Measurements from ENCODE around the gene SMPD3.

The SMPD3 gene

GRCh38 chr16:68380676-68381362, 67.5 kb downstream of the SMPD3 start:
- no peak overlapping the region for H3K9ac ChIP-seq
- H3K36me3 ChIP-seq = no peaks in the 10 kb centered on the region
- peaks cover 0 to 35% (median 0%) of the 10 kb centered on the region in 11 experiments; a peak in 4 of 22 replicates for H4K20me1 ChIP-seq
- TF ChIP-seq Cebpa-rat (IDR thresholded peaks at IDR 0.05) = no peak
- H3K4me3 ChIP-seq = no peak overlapping the region
- 0 out of 22 replicates have a peak overlapping the region, but pooled peaks of 1 of the 11 experiments have one; percentile 10 for H3K27ac ChIP-seq
- H3K27me3 ChIP-seq = peaks cover 0 to 17% (median 0%) of the 10 kb centered on the region in 11 experiments; a peak in 3 of 22 replicates
- peaks cover 26 to 49% (median 41%) of the 10 kb centered on the region in 10 experiments for H3K4me1 ChIP-seq
- no peaks in the 10 kb centered on the region for H3K9me3 ChIP-seq (replicated peaks in 1 of 11)
- no peak overlapping the region for H3K4me2 ChIP-seq

GRCh38 chr16:68380348-68380670, 68.0 kb downstream of the SMPD3 start:
- TF ChIP-seq Cebpa-rat (IDR thresholded peaks at IDR 0.05) = no peak
- Histone ChIP-seq H3K27me3 (peaks cover 0 to 21% (median 0%) of the 10 kb centered on the region in 11 experiments; a peak in 3 of 22 replicates), H3K4me2 (peak overlapping the region in 1 of 11 experiments; percentile 58; a peak in 1 of 22 replicates), H3K9me3 (replicated peaks in 1 of 11) (no peaks in the 10 kb centered on the region), H3K27ac (no peak overlapping the region), H3K4me1 (peaks cover 26 to 46% (median 40%) of the 10 kb centered on the region in 10 experiments), H3K9ac (no peak overlapping the region), H3K36me3 (no peaks in the 10 kb centered on the region), H3K4me3 (no peak overlapping the region), H4K20me1 (peaks cover 0 to 40% (median 0%) of the 10 kb centered on the region in 11 experiments; a peak in 4 of 22 replicates)

- H3K4me2 ChIP-seq = peak overlapping the region in 9 of 11 experiments; percentile 38 to 67 (median 57); a peak in 14 of 22 replicates
- no peak overlapping the region for H3K27ac ChIP-seq
Observed at GRCh38 chr16:68379472-68380347, 68.6 kb downstream of the SMPD3 start.

GRCh38 chr16:68378436-68379415, 69.6 kb downstream of the SMPD3 start:
- peak overlapping the region; percentile 38 to 75 (median 58) for H3K4me2 ChIP-seq
- H3K36me3 ChIP-seq = no peaks in the 10 kb centered on the region
- H3K27me3 ChIP-seq = peaks cover 0 to 34% (median 0%) of the 10 kb centered on the region in 11 experiments; a peak in 3 of 22 replicates
- peaks cover 14 to 33% (median 30%) of the 10 kb centered on the region in 10 experiments for H3K4me1 ChIP-seq
- no peak overlapping the region for H3K9ac ChIP-seq
- H3K9me3 ChIP-seq (replicated peaks in 1 of 11) = no peaks in the 10 kb centered on the region
- peaks cover 0 to 43% (median 0%) of the 10 kb centered on the region in 11 experiments; a peak in 5 of 22 replicates for H4K20me1 ChIP-seq
- no peak for TF ChIP-seq Cebpa-rat (IDR thresholded peaks at IDR 0.05)
- H3K4me3 ChIP-seq = no peak overlapping the region
- no peak overlapping the region for H3K27ac ChIP-seq

More at GRCh38 chr16:68379472-68380347, 68.6 kb downstream of the SMPD3 start:
- no peak overlapping the region for H3K9ac ChIP-seq
- peaks cover 0 to 41% (median 0%) of the 10 kb centered on the region in 11 experiments; a peak in 4 of 22 replicates for H4K20me1 ChIP-seq
- no peaks in the 10 kb centered on the region for H3K9me3 ChIP-seq (replicated peaks in 1 of 11)
- H3K27me3 ChIP-seq = peaks cover 0 to 25% (median 0%) of the 10 kb centered on the region in 11 experiments; a peak in 3 of 22 replicates
- no peak overlapping the region for H3K4me3 ChIP-seq
- no peaks in the 10 kb centered on the region for H3K36me3 ChIP-seq
- H3K4me1 ChIP-seq = peaks cover 20 to 40% (median 35%) of the 10 kb centered on the region in 10 experiments
- TF ChIP-seq Cebpa-rat (IDR thresholded peaks at IDR 0.05) = no peak

- Histone ChIP-seq H3K27ac (no peak overlapping the region), H3K4me2 (peak overlapping the region in 8 of 11 experiments; percentile 38 to 75 (median 58); a peak in 11 of 22 replicates), H3K9ac (no peak overlapping the region), H3K4me1 (peaks cover 14 to 38% (median 34%) of the 10 kb centered on the region in 10 experiments), H3K36me3 (no peaks in the 10 kb centered on the region), H3K9me3 (replicated peaks in 1 of 11) (no peaks in the 10 kb centered on the region), H4K20me1 (peaks cover 0 to 51% (median 0%) of the 10 kb centered on the region in 11 experiments; a peak in 5 of 22 replicates), H3K27me3 (peaks cover 0 to 42% (median 0%) of the 10 kb centered on the region in 11 experiments; a peak in 6 of 22 replicates), H3K4me3 (no peak overlapping the region)
- no peak for TF ChIP-seq Cebpa-rat (IDR thresholded peaks at IDR 0.05)
Observed at GRCh38 chr16:68377667-68378393, 70.5 kb downstream of the SMPD3 start.

- Histone ChIP-seq H3K4me3 (no peak overlapping the region), H3K4me1 (peaks cover 14 to 36% (median 32%) of the 10 kb centered on the region in 10 experiments), H3K4me2 (no peak overlapping the region), H3K27me3 (peaks cover 0 to 48% (median under 1%) of the 10 kb centered on the region in 11 experiments; a peak in 6 of 22 replicates), H3K36me3 (no peaks in the 10 kb centered on the region), H3K9me3 (replicated peaks in 1 of 11) (no peaks in the 10 kb centered on the region), H3K27ac (no peak overlapping the region), H3K9ac (no peak overlapping the region), H4K20me1 (peaks cover 0 to 57% (median 0%) of the 10 kb centered on the region in 11 experiments; a peak in 5 of 22 replicates)
- TF ChIP-seq Cebpa-rat (IDR thresholded peaks at IDR 0.05) = no peak
Observed at GRCh38 chr16:68377221-68377620, 71.1 kb downstream of the SMPD3 start.

GRCh38 chr16:68376590-68376989, 71.7 kb downstream of the SMPD3 start:
- Histone ChIP-seq H3K4me2 (no peak overlapping the region), H3K4me3 (no peak overlapping the region), H4K20me1 (peaks cover 0 to 64% (median 0%) of the 10 kb centered on the region in 11 experiments; a peak in 5 of 22 replicates), H3K27me3 (peaks cover 0 to 54% (median 7%) of the 10 kb centered on the region in 11 experiments; a peak in 11 of 22 replicates), H3K4me1 (peaks cover 18 to 38% (median 33%) of the 10 kb centered on the region in 10 experiments), H3K36me3 (no peaks in the 10 kb centered on the region), H3K27ac (no peak overlapping the region), H3K9me3 (replicated peaks in 1 of 11) (no peaks in the 10 kb centered on the region), H3K9ac (no peak overlapping the region)
- TF ChIP-seq Cebpa-rat (IDR thresholded peaks at IDR 0.05) = no peak
